Vagina (tissue), 2 donors: Measurements from ENCODE around the gene PPP1R3E. TPM values are rescaled to one million over a fixed set of nuclear protein-coding genes. Genes with fewer than 3 reads are reported as not detected.
A peak's percentile ranks its signal among the peaks of the same experiment; 100 is the strongest.

Experiments
- DNase-seq, 2 donors: peaks; one replicate each; pipeline ENCODE4 v3.0.0-alpha.2; 2017; ENCODE audit errors: extremely low spot score in 2 of 2
- H3K27ac ChIP-seq: fragments of 200-600 bp; sonication (generic); one replicate; pipeline ENCODE4 v1.5.1; 2019
- H3K27me3 ChIP-seq: fragments of 200-600 bp; sonication (generic); one replicate; pipeline ENCODE4 v1.5.1; 2019
- H3K36me3 ChIP-seq, 2 donors: fragments of 200-600 bp; sonication (generic); one replicate each; pipeline ENCODE4 v1.5.1; 2017 to 2019
- H3K4me1 ChIP-seq: fragments of 200-600 bp; sonication (generic); one replicate; pipeline ENCODE4 v1.5.1; 2019
- H3K4me3 ChIP-seq, 2 donors: fragments of 200-600 bp; sonication (generic); 1 replicate in 1 of 2; 2 replicates in 1 of 2; pipeline ENCODE4 v1.5.1; 2016 to 2019
- H3K9me3 ChIP-seq: fragments of 200-600 bp; sonication (generic); one replicate; pipeline ENCODE4 v1.5.1; 2019
- CTCF ChIP-seq, 3 experiments: fragments of 450-650 bp in 2 of 3; fragments of 200-600 bp in 1 of 3; sonication (generic) in 1 of 3; IDR thresholded peaks; one replicate each; pipeline ENCODE4 v1.5.1; 2017 to 2019; ENCODE audit warnings: antibody characterized with exemption in 3 of 3, mild to moderate bottlenecking in 2 of 3, moderate library complexity in 2 of 3
- POLR2A ChIP-seq, 2 donors: fragments of 450-650 bp; IDR thresholded peaks; one replicate each; pipeline ENCODE4 v1.6.1; 2017; ENCODE audit warnings: antibody characterized with exemption in 2 of 2, mild to moderate bottlenecking in 2 of 2, moderate library complexity in 2 of 2
- POLR2AphosphoS5 ChIP-seq, 2 donors: sonication (generic); formaldehyde crosslinking; IDR thresholded peaks; one replicate each; pipeline ENCODE4 v1.9.0; 2017; ENCODE audit warnings: antibody characterized with exemption in 2 of 2, mild to moderate bottlenecking in 2 of 2, low read depth in 1 of 2; ENCODE audit not compliant: insufficient read depth in 1 of 2
- intact Hi-C: fragments of 100-400 bp; cut with DNase I; formaldehyde crosslinking; loops from one replicate; pipeline ENCODE4 v1.15.1; 2023
- total RNA-seq: library from RNA; depleted of rRNA; stranded (reverse); fragments of >200 nt; gene quantifications from one replicate; pipeline ENCODE4 v1.2.3, GENCODE V29; 2016

Gene PPP1R3E
- total RNA-seq, 1 donor from 2014 or later: 8.6 TPM

- no peaks in the 10 kb centered on the region for H3K9me3 ChIP-seq
- DNase-seq: no peak
- peak overlapping the region; percentile 20 for H3K27ac ChIP-seq
- intact Hi-C loops: no loop called here
- peaks cover 28% of the 10 kb centered on the region for H3K4me1 ChIP-seq
- H3K27me3 ChIP-seq: no peaks in the 10 kb centered on the region
- no peaks in the 10 kb centered on the region for H3K36me3 ChIP-seq
- no peak overlapping the region for H3K4me3 ChIP-seq
- no peak for TF ChIP-seq POLR2A (IDR thresholded peaks at IDR 0.05)
- peak; percentile 34 to 77 (median 46) for TF ChIP-seq CTCF (IDR thresholded peaks at IDR 0.05)
- TF ChIP-seq POLR2AphosphoS5 (IDR thresholded peaks at IDR 0.05; ENCODE audit: insufficient read depth in 1 of 2, low read depth in 1 of 2): peak in 1 of 2 donors; percentile 56
Observed at GRCh38 chr14:23294734-23295561, 7.7 kb downstream of the PPP1R3E start.

- intact Hi-C loops: no loop called here
- H3K4me3 ChIP-seq: peak overlapping the region; percentile 89 to 91
- H3K4me1 ChIP-seq: peaks cover 20% of the 10 kb centered on the region
- TF ChIP-seq POLR2AphosphoS5 (IDR thresholded peaks at IDR 0.05; ENCODE audit: insufficient read depth in 1 of 2, low read depth in 1 of 2) (no peak), CTCF (IDR thresholded peaks at IDR 0.05) (no peak), POLR2A (IDR thresholded peaks at IDR 0.05) (no peak)
- DNase-seq: no peak
- no peaks in the 10 kb centered on the region for H3K9me3 ChIP-seq
- H3K27ac ChIP-seq: peak overlapping the region; percentile 98
- H3K36me3 ChIP-seq: no peaks in the 10 kb centered on the region
- H3K27me3 ChIP-seq: no peaks in the 10 kb centered on the region
Observed at GRCh38 chr14:23286902-23287479, 15.7 kb downstream of the PPP1R3E start.

- H3K27ac ChIP-seq: peak within 1 kb of the TSS; percentile 98
- H3K4me1 ChIP-seq: peaks cover 20% of the 10 kb centered on the region
- peak in 1 of 2 donors; percentile 89 for TF ChIP-seq POLR2A (IDR thresholded peaks at IDR 0.05)
- no peak for TF ChIP-seq CTCF (IDR thresholded peaks at IDR 0.05)
- peak; percentile 83 to 97 for TF ChIP-seq POLR2AphosphoS5 (IDR thresholded peaks at IDR 0.05; ENCODE audit: insufficient read depth in 1 of 2, low read depth in 1 of 2)
- peak; percentile 98 to 100 for DNase-seq
- H3K9me3 ChIP-seq: no peaks in the 10 kb centered on the region
- H3K36me3 ChIP-seq: no peaks in the 10 kb centered on the region
- no peaks in the 10 kb centered on the region for H3K27me3 ChIP-seq
- H3K4me3 ChIP-seq: peak within 1 kb of the TSS; percentile 89 to 91
- intact Hi-C loops: no loop called here
Observed at GRCh38 chr14:23286020-23286901, 16.4 kb downstream of the PPP1R3E start, which contains the start of gene HOMEZ. Gene HOMEZ (minus strand): TSS chr14:23286132. CDS start chr14:23285952, 180 bp downstream.

GRCh38 chr14:23285530-23286019 lies 17.1 kb downstream of the PPP1R3E start:
- DNase-seq: no peak

More at GRCh38 chr14:23285530-23286019, 17.1 kb downstream of the PPP1R3E start:
- Histone ChIP-seq H3K36me3 (no peaks in the 10 kb centered on the region), H3K27me3 (no peaks in the 10 kb centered on the region), H3K4me3 (peak overlapping the region; percentile 89 to 91), H3K4me1 (peaks cover 20% of the 10 kb centered on the region), H3K9me3 (no peaks in the 10 kb centered on the region), H3K27ac (peak overlapping the region; percentile 98)
- intact Hi-C loops: no loop called here
- TF ChIP-seq POLR2A (IDR thresholded peaks at IDR 0.05) (no peak), POLR2AphosphoS5 (IDR thresholded peaks at IDR 0.05; ENCODE audit: insufficient read depth in 1 of 2, low read depth in 1 of 2) (no peak), CTCF (IDR thresholded peaks at IDR 0.05) (no peak)
